Measurements from ENCODE around the gene VSTM2B. TPM values are rescaled to one million over a fixed set of nuclear protein-coding genes. Genes with fewer than 3 reads are reported as not detected.

Gene VSTM2B
- total and polyA plus RNA-seq, 2 of the 13 experiments (the other 11 are each of a cell fraction or from before 2014, with no cell fraction given) = not detected

GRCh38 chr19:29583196-29583999 is 57.6 kb downstream of the VSTM2B start:
- BruUV-seq (replicated peaks) = no TSS peak
- H3K27ac ChIP-seq (ENCODE audit: extremely low read length, insufficient read depth, low read length) = no peak overlapping the region
- no peaks in the 10 kb centered on the region for H4K20me1 ChIP-seq (ENCODE audit: insufficient read depth, low read length)
- no peaks in the 10 kb centered on the region for H3K9me3 ChIP-seq (ENCODE audit: low read length)
- H3K79me2 ChIP-seq (ENCODE audit: insufficient read depth, low read length) = no peaks in the 10 kb centered on the region
- no peaks in the 10 kb centered on the region for H3K27me3 ChIP-seq (ENCODE audit: control insufficient read depth in 1 of 2, insufficient read depth in 2 of 2, low read length in 2 of 2)
- H3K36me3 ChIP-seq (replicated peaks in 1 of 2; ENCODE audit: control insufficient read depth in 1 of 2, insufficient read depth in 2 of 2, low read length in 2 of 2) = no peaks in the 10 kb centered on the region
- in situ Hi-C loops (cut with HindIII; ENCODE audit: extremely low pct_ligation_motif_present, low pct_unique_long_range_greater_than_20kb) (no loop called here), intact Hi-C loops (cut with micrococcal nuclease; ENCODE audit: unreplicated experiment) (no loop called here)
- DNase-seq (ENCODE audit: low spot score) = no peak
- H3K9ac ChIP-seq (ENCODE audit: insufficient read depth, low read depth, low read length) = no peak overlapping the region
- no peak for FAIRE-seq
- H3K4me3 ChIP-seq (replicated peaks in 1 of 3; ENCODE audit: insufficient read depth in 1 of 3, low read depth in 2 of 3, low read length in 3 of 3) = no peak overlapping the region
- ChIA-PET POLR2A (no interaction called here), CTCF (ENCODE audit: low intra/inter-chr PET ratio, low total read pairs) (no interaction called here)
- no peaks in the 10 kb centered on the region for H3K4me1 ChIP-seq (ENCODE audit: insufficient read depth, low read length)
- H2AFZ ChIP-seq (ENCODE audit: low read length) = no peak overlapping the region
- WGBS (ENCODE audit: low lambda C conversion rate) = 0% methylated on average over 1 of the region's 1 CpG
- H3K4me2 ChIP-seq (ENCODE audit: low read depth, low read length) = no peak overlapping the region
- no peak for ATAC-seq
- TF ChIP-seq TMF1 (CRISPR knock-in tag; IDR thresholded peaks at IDR 0.05; ENCODE audit: low read depth) (no peak), ZNF530 (CRISPR knock-in tag; IDR thresholded peaks at IDR 0.05; ENCODE audit: low read depth) (no peak), BRF2 (CRISPR knock-in tag; IDR thresholded peaks at IDR 0.05) (no peak), CENPT (CRISPR knock-in tag; IDR thresholded peaks at IDR 0.05; ENCODE audit: low read depth) (no peak), ZNF367 (CRISPR knock-in tag; IDR thresholded peaks at IDR 0.05; ENCODE audit: borderline replicate concordance) (no peak), ZNF703 (CRISPR knock-in tag; IDR thresholded peaks at IDR 0.05; ENCODE audit: borderline replicate concordance) (no peak), TRAFD1 (CRISPR knock-in tag; IDR thresholded peaks at IDR 0.05; ENCODE audit: borderline replicate concordance) (no peak), ZNF609 (CRISPR knock-in tag; IDR thresholded peaks at IDR 0.05; ENCODE audit: borderline replicate concordance) (no peak), JUNB (CRISPR knock-in tag; IDR thresholded peaks at IDR 0.05; ENCODE audit: borderline replicate concordance) (no peak), MXD3 (CRISPR knock-in tag; IDR thresholded peaks at IDR 0.05) (no peak), DPF2 (CRISPR knock-in tag; IDR thresholded peaks at IDR 0.05; ENCODE audit: borderline replicate concordance, low read depth) (no peak), RXRA (CRISPR knock-in tag; IDR thresholded peaks at IDR 0.05) (no peak), NFIC (IDR thresholded peaks at IDR 0.05; ENCODE audit: low read length) (no peak), FOXJ3 (CRISPR knock-in tag; IDR thresholded peaks at IDR 0.05; ENCODE audit: borderline replicate concordance) (no peak), POLR2A (IDR thresholded peaks at IDR 0.05; ENCODE audit: insufficient read depth in 1 of 2, low read depth in 2 of 2, low read length in 2 of 2) (no peak), POLR2G (IDR thresholded peaks at IDR 0.05; ENCODE audit: low read depth, low read length) (no peak), NR1H2 (CRISPR knock-in tag; IDR thresholded peaks at IDR 0.05; ENCODE audit: borderline replicate concordance, low read depth) (no peak)
